Ascending aorta (tissue), 2 donors: ENCODE measurements around the gene FAM168A. TPM values are rescaled to one million over a fixed set of nuclear protein-coding genes. Genes with fewer than 3 reads are reported as not detected.

Source experiments
- DNase-seq, 2 donors: peaks; one replicate each; pipeline ENCODE4 v3.0.0-alpha.2; 2019; ENCODE audit warnings: low spot score in 2 of 2
- H3K27ac ChIP-seq, 2 donors: fragments of 200-600 bp; sonication (generic); one replicate each; pipeline ENCODE4 v1.5.1; 2016 to 2017; ENCODE audit warnings: mild to moderate bottlenecking in 1 of 2
- H3K27me3 ChIP-seq: fragments of 200-600 bp; sonication (generic); one replicate; pipeline ENCODE4 v1.5.1; 2017
- H3K36me3 ChIP-seq, 2 donors: fragments of 200-600 bp; sonication (generic); one replicate each; pipeline ENCODE4 v1.5.1; 2016
- H3K4me1 ChIP-seq, 2 donors: fragments of 200-600 bp; sonication (generic); one replicate each; pipeline ENCODE4 v1.5.1; 2016 to 2017; ENCODE audit warnings: mild to moderate bottlenecking in 1 of 2
- H3K4me3 ChIP-seq, 2 donors: fragments of 200-600 bp; sonication (generic); one replicate each; pipeline ENCODE4 v1.5.1; 2016 to 2017; ENCODE audit warnings: mild to moderate bottlenecking in 1 of 2
- H3K9me3 ChIP-seq, 2 donors: fragments of 200-600 bp; sonication (generic); one replicate each; pipeline ENCODE4 v1.5.1; 2016
- CTCF ChIP-seq, 3 experiments: fragments of 200-600 bp in 2 of 3; fragments of 450-650 bp in 1 of 3; sonication (generic) in 2 of 3; IDR thresholded peaks; one replicate each; pipeline ENCODE4 v1.5.1; 2016 to 2019; ENCODE audit warnings: antibody characterized with exemption in 3 of 3, mild to moderate bottlenecking in 1 of 3, moderate library complexity in 1 of 3
- intact Hi-C: fragments of 100-400 bp; cut with DNase I; formaldehyde crosslinking; loops from one replicate; pipeline ENCODE4 v1.15.1; 2023
- total RNA-seq: library from RNA; depleted of rRNA; stranded (reverse); fragments of >200 nt; gene quantifications from one replicate; pipeline ENCODE4 v1.1.0, GENCODE V29; 2016

FAM168A gene
- total RNA-seq, 1 donor from 2014 or later, result 44.1 TPM

- H3K27me3 ChIP-seq, result no peaks in the 10 kb centered on the region
- DNase-seq, result no peak
- no peak for TF ChIP-seq CTCF (IDR thresholded peaks at IDR 0.05)
- H3K4me3 ChIP-seq, result no peak overlapping the region
- no peaks in the 10 kb centered on the region for H3K9me3 ChIP-seq
- H3K27ac ChIP-seq, result no peak overlapping the region
- intact Hi-C loops, result no loop called here
- no peaks in the 10 kb centered on the region for H3K4me1 ChIP-seq
- H3K36me3 ChIP-seq, result no peaks in the 10 kb centered on the region
These were observed 209.4 kb downstream of the FAM168A start for GRCh38 chr11:73388265-73389133.

- intact Hi-C loops, result no loop called here
- no peaks in the 10 kb centered on the region for H3K27me3 ChIP-seq
- no peaks in the 10 kb centered on the region for H3K4me1 ChIP-seq
- H3K4me3 ChIP-seq, result no peak overlapping the region
- no peak overlapping the region for H3K27ac ChIP-seq
- TF ChIP-seq CTCF (IDR thresholded peaks at IDR 0.05), result no peak
- H3K9me3 ChIP-seq, result no peaks in the 10 kb centered on the region
- no peaks in the 10 kb centered on the region for H3K36me3 ChIP-seq
- DNase-seq, result no peak
These were observed 210.2 kb downstream of the FAM168A start for GRCh38 chr11:73387594-73388264.

- H3K27me3 ChIP-seq, result no peaks in the 10 kb centered on the region
- DNase-seq, result no peak
- no peaks in the 10 kb centered on the region for H3K4me1 ChIP-seq
- no peak for TF ChIP-seq CTCF (IDR thresholded peaks at IDR 0.05)
- H3K27ac ChIP-seq, result no peak overlapping the region
- no peak overlapping the region for H3K4me3 ChIP-seq
- no peaks in the 10 kb centered on the region for H3K36me3 ChIP-seq
- H3K9me3 ChIP-seq, result no peaks in the 10 kb centered on the region
- intact Hi-C loops, result no loop called here
These were observed 211.4 kb downstream of the FAM168A start for GRCh38 chr11:73386546-73386945.

GRCh38 chr11:73386016-73386415 lies 211.9 kb downstream of the FAM168A start:
- Histone ChIP-seq H3K27ac (peak overlapping the region in 1 of 2 donors; percentile 49), H3K36me3 (no peaks in the 10 kb centered on the region), H3K4me3 (no peak overlapping the region), H3K27me3 (no peaks in the 10 kb centered on the region), H3K9me3 (no peaks in the 10 kb centered on the region), H3K4me1 (no peaks in the 10 kb centered on the region)
- intact Hi-C loops, result no loop called here
- TF ChIP-seq CTCF (IDR thresholded peaks at IDR 0.05), result no peak
- no peak for DNase-seq

- Histone ChIP-seq H3K4me3 (no peak overlapping the region), H3K27ac (peak overlapping the region in 1 of 2 donors; percentile 49), H3K4me1 (no peaks in the 10 kb centered on the region), H3K9me3 (no peaks in the 10 kb centered on the region), H3K27me3 (no peaks in the 10 kb centered on the region), H3K36me3 (no peaks in the 10 kb centered on the region)
- no peak for TF ChIP-seq CTCF (IDR thresholded peaks at IDR 0.05)
- peak in 1 of 2 donors; percentile 76 for DNase-seq
- intact Hi-C loops, result no loop called here
These were observed 212.8 kb downstream of the FAM168A start for GRCh38 chr11:73384872-73385689.
